GM12873 (cell line): ENCODE measurements around the gene ARID5A.

ENCODE experiments used
- TF ChIP-seq, protein P1 (sequence below): IDR thresholded peaks from 2 replicates; pipeline ENCODE4 v1.5.1; 2012; ENCODE audit warnings: low read depth, mild to moderate bottlenecking, moderate library complexity, low read length, control low read depth; ENCODE audit not compliant: insufficient read depth; ENCODE audit errors: missing control alignments

ARID5A gene

DNA sequence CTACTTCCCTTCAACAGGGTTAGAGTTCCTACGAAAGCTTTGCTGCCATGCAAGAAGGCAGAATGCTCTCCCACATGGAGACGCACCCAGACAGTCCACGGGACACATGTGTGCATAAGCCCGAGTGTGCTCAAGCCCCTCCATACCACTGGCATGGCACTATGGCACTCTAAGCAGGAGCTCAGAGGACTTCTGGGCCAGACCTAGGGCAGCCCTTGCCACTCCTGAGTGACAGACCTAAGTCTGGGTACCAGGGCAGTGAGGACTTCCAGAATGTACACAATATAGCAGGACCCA, 11.4 kb upstream of the ARID5A start:
- TF ChIP-seq, protein P1, sequence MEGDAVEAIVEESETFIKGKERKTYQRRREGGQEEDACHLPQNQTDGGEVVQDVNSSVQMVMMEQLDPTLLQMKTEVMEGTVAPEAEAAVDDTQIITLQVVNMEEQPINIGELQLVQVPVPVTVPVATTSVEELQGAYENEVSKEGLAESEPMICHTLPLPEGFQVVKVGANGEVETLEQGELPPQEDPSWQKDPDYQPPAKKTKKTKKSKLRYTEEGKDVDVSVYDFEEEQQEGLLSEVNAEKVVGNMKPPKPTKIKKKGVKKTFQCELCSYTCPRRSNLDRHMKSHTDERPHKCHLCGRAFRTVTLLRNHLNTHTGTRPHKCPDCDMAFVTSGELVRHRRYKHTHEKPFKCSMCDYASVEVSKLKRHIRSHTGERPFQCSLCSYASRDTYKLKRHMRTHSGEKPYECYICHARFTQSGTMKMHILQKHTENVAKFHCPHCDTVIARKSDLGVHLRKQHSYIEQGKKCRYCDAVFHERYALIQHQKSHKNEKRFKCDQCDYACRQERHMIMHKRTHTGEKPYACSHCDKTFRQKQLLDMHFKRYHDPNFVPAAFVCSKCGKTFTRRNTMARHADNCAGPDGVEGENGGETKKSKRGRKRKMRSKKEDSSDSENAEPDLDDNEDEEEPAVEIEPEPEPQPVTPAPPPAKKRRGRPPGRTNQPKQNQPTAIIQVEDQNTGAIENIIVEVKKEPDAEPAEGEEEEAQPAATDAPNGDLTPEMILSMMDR = no peak

- TF ChIP-seq, protein P1 = no peak
Observed at GRCh38 chr2:96526101-96526591, 10.4 kb upstream of the ARID5A start.

- TF ChIP-seq, protein P1 = no peak
Observed at GRCh38 chr2:96526615-96527285, 9.8 kb upstream of the ARID5A start.

DNA sequence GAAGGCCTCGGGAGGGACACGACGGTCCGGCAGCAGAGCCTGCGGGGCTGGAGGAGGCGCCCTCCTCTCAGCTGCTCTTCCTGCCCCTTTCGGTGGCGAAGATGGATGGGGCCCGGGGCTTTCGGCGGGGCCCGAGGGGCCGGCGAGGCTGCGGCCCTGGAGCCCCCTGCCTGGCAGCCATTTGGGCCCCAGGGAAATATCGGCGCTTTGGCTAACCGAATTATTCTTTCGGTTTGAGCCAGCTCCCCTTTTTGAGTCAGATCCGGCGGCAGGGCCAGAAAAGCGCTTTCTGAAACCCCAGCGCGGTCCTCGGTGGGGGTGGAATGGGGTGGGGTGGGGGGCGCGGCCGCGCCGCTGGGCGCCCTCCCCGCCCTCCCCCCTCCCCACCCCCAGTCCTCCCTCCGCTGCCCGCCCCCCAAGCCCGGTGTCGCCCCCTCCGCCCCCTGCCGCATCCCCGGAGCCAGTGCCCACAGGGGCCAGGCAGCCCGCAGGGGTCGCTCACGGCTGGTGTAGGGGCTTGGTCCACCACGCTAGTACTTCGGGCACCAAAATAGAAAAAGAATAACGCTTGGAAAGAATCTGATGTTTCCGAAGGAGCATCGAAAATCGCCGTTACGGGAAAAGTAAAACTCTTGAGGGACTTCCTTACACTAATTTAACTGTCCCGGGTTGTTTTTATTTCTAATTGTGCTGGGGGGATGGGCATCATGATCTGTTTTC, 9.1 kb upstream of the ARID5A start:
- TF ChIP-seq, protein P1 = peak; percentile 23

DNA sequence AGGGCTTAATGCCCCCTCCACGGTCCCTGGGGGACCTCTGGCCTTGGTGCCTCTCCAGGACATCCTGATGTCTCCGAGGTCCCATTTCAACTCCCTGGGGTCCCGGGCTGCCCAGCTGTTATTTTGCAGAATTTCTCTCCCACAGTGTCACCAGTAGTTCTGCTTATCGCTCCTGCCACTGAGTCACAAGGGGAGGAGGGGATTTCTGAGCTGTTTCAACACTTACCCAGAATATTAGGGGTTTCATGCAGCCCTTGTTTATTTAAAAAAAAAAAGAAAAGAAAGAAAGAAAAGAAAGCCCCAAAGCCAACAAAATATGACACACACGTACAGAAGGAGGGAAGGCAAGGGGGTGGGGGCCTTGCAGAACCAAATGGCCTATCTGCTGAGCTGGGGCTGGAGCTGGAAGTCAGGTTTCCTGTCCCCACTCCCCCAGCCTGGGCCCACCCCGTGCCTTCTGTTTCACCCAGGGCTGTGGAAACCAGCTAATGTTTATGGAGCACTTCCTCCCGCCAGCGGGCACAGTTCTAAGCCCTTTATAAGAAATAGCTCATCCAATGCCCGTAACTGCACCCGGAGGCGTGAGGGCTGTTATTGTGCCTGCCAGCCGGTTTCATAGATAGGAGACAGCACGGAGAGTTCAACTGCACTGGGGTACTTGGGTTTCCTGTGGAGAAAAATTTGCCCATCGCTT, 8.4 kb upstream of the ARID5A start:
- TF ChIP-seq, protein P1 = no peak

DNA sequence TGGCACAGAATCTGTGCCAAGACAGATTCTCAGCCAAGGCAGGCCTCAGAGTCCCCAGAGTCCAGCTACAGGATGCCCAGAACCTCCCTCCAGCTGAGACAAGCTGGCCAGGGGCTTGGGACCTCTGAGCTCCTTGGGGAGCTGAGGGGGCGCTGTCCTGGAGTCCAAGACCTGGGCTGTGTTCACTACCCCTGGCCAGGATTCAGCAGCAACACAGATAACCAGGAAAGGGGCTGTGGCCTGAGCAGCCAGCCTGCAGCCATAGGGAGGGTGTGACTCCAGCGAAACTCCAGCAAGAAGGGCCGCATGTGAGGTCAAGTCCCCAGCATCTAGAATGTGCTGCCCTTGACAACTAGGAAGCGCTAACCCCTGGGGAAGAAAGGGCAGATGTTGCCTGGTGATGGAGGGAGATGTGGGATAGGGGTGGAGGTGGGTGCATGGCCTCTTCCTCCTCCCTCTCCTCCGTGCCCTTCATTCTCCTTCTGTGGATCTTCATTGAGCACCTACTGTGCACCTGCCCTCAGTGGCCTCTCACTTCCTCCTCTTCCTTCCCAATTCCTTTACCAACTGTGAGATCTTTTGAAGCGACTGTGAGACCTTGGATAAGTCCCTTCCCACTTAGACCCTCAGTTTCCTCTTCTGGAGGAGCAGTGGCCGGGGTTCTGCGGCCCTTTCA, 7.7 kb upstream of the ARID5A start:
- TF ChIP-seq, protein P1 = peak; percentile 15
